ENCODE data around the gene TTI1. TPM values are rescaled to one million over a fixed set of nuclear protein-coding genes. Genes with fewer than 3 reads are reported as not detected.

The TTI1 gene
- polyA plus RNA-seq, 1 donor from 2014 or later: 20.0 TPM

- no peaks in the 10 kb centered on the region for H4K20me1 ChIP-seq (ENCODE audit: insufficient read depth)
- no peaks in the 10 kb centered on the region for H3K36me3 ChIP-seq (ENCODE audit: insufficient read depth, low read length)
- TF ChIP-seq EZH2 (IDR thresholded peaks at IDR 0.05; ENCODE audit: borderline replicate concordance, insufficient read depth, low read length, poor library complexity, severe bottlenecking): no peak
- H3K4me2 ChIP-seq (ENCODE audit: low read length): no peak overlapping the region
- no peaks in the 10 kb centered on the region for H3K9me3 ChIP-seq (ENCODE audit: low read length)
- H2AFZ ChIP-seq (ENCODE audit: low read depth, low read length): no peak overlapping the region
- no peaks in the 10 kb centered on the region for H3K79me2 ChIP-seq (replicated peaks; ENCODE audit: insufficient read depth, low read length)
- H3K27me3 ChIP-seq (ENCODE audit: insufficient read depth, low read depth, low read length): no peaks in the 10 kb centered on the region
- H3K9ac ChIP-seq (ENCODE audit: low read length): no peak overlapping the region
- H3K4me3 ChIP-seq (ENCODE audit: low read length): no peak overlapping the region
- H3K27ac ChIP-seq (ENCODE audit: low read length): no peak overlapping the region
- no peaks in the 10 kb centered on the region for H3K9me2 ChIP-seq (ENCODE audit: insufficient read depth, low read length)
- no peaks in the 10 kb centered on the region for H3F3A ChIP-seq (ENCODE audit: insufficient read depth, low read length, poor library complexity, severe bottlenecking)
Measured at GRCh38 chr20:37936041-37936440, 97.2 kb downstream of the TTI1 start.

GRCh38 chr20:37935435-37935834 is 97.8 kb downstream of the TTI1 start:
- Histone ChIP-seq H3K27me3 (ENCODE audit: insufficient read depth, low read depth, low read length) (no peaks in the 10 kb centered on the region), H3K9me3 (ENCODE audit: low read length) (no peaks in the 10 kb centered on the region), H3F3A (ENCODE audit: insufficient read depth, low read length, poor library complexity, severe bottlenecking) (no peaks in the 10 kb centered on the region), H3K4me2 (ENCODE audit: low read length) (no peak overlapping the region), H3K4me3 (ENCODE audit: low read length) (no peak overlapping the region), H3K79me2 (replicated peaks; ENCODE audit: insufficient read depth, low read length) (no peaks in the 10 kb centered on the region), H3K9ac (ENCODE audit: low read length) (no peak overlapping the region), H3K27ac (ENCODE audit: low read length) (no peak overlapping the region), H3K36me3 (ENCODE audit: insufficient read depth, low read length) (no peaks in the 10 kb centered on the region), H3K9me2 (ENCODE audit: insufficient read depth, low read length) (no peaks in the 10 kb centered on the region), H4K20me1 (ENCODE audit: insufficient read depth) (no peaks in the 10 kb centered on the region), H2AFZ (ENCODE audit: low read depth, low read length) (no peak overlapping the region)
- TF ChIP-seq CTCF (IDR thresholded peaks at IDR 0.05; ENCODE audit: poor library complexity, severe bottlenecking): no peak
- TF ChIP-seq RAD21 (conservative IDR thresholded peaks at IDR 0.05): no peak
- no peak for TF ChIP-seq EP300 (conservative IDR thresholded peaks at IDR 0.05; ENCODE audit: poor library complexity, severe bottlenecking)

GRCh38 chr20:37934634-37935375 is 98.5 kb downstream of the TTI1 start:
- Histone ChIP-seq H3K4me2 (ENCODE audit: low read length) (no peak overlapping the region), H3K27ac (ENCODE audit: low read length) (no peak overlapping the region), H3K79me2 (replicated peaks; ENCODE audit: insufficient read depth, low read length) (no peaks in the 10 kb centered on the region), H3K4me3 (ENCODE audit: low read length) (no peak overlapping the region), H3K36me3 (ENCODE audit: insufficient read depth, low read length) (no peaks in the 10 kb centered on the region), H4K20me1 (ENCODE audit: insufficient read depth) (no peaks in the 10 kb centered on the region), H3K9me3 (ENCODE audit: low read length) (no peaks in the 10 kb centered on the region), H3F3A (ENCODE audit: insufficient read depth, low read length, poor library complexity, severe bottlenecking) (no peaks in the 10 kb centered on the region), H2AFZ (ENCODE audit: low read depth, low read length) (no peak overlapping the region), H3K27me3 (ENCODE audit: insufficient read depth, low read depth, low read length) (no peaks in the 10 kb centered on the region), H3K9me2 (ENCODE audit: insufficient read depth, low read length) (no peaks in the 10 kb centered on the region), H3K9ac (ENCODE audit: low read length) (no peak overlapping the region)
- TF ChIP-seq MXI1 (conservative IDR thresholded peaks at IDR 0.05; ENCODE audit: poor library complexity, severe bottlenecking): no peak
- no peak for TF ChIP-seq REST (IDR thresholded peaks at IDR 0.05; ENCODE audit: borderline replicate concordance)
- TF ChIP-seq RAD21 (conservative IDR thresholded peaks at IDR 0.05): no peak
- no peak for TF ChIP-seq CTCF (IDR thresholded peaks at IDR 0.05; ENCODE audit: poor library complexity, severe bottlenecking)
- TF ChIP-seq EZH2 (IDR thresholded peaks at IDR 0.05; ENCODE audit: borderline replicate concordance, insufficient read depth, low read length, poor library complexity, severe bottlenecking): no peak
- no peak for TF ChIP-seq SMC3 (conservative IDR thresholded peaks at IDR 0.05; ENCODE audit: poor library complexity)
- TF ChIP-seq EP300 (conservative IDR thresholded peaks at IDR 0.05; ENCODE audit: poor library complexity, severe bottlenecking): no peak
- TF ChIP-seq POLR2AphosphoS5 (IDR thresholded peaks at IDR 0.05): no peak
- TF ChIP-seq TAF1 (IDR thresholded peaks at IDR 0.05; ENCODE audit: low read depth): no peak

All from neural cell (in vitro differentiated cells).